Measurements from ENCODE around the gene PTPRO.

Gene PTPRO

GRCh38 chr12:15544589-15544988 lies 222.3 kb downstream of the PTPRO start:
- Histone ChIP-seq H3K79me2 (no peaks in the 10 kb centered on the region), H2AFZ (no peak overlapping the region), H3K27me3 (ENCODE audit: control insufficient read depth, insufficient read depth, low read length) (no peaks in the 10 kb centered on the region), H3K4me3 (ENCODE audit: low read depth, low read length) (no peak overlapping the region), H3K36me3 (ENCODE audit: control insufficient read depth, insufficient read depth, low read length) (no peaks in the 10 kb centered on the region), H3K27ac (no peak overlapping the region), H3K4me1 (no peaks in the 10 kb centered on the region), H3K4me2 (ENCODE audit: low read length) (no peak overlapping the region), H3K9ac (no peak overlapping the region), H3K9me3 (ENCODE audit: control insufficient read depth, low read length) (no peaks in the 10 kb centered on the region)
- no peak for TF ChIP-seq CTCF (IDR thresholded peaks at IDR 0.05)

DNA sequence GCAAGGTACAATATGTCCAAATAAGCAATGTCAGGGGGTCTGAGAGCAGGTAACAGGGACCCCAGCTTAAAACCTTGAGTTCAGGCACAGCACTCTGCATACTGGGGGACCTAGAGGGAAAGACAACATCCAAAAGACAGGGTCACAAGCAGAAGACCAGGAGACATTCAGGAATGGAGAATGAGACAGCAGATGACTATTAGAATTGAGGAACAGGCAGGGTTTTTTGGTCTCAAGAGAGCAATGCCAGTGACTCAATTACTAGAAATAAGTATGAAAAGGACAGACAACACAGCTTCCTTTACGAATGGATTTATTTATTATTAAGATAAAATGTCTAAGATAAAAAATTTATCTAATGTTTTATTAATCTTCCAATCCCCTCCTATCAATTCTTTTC lies 223.0 kb downstream of the PTPRO start:
- Histone ChIP-seq H3K36me3 (ENCODE audit: control insufficient read depth, insufficient read depth, low read length) (no peaks in the 10 kb centered on the region), H3K79me2 (no peaks in the 10 kb centered on the region), H3K27me3 (ENCODE audit: control insufficient read depth, insufficient read depth, low read length) (no peaks in the 10 kb centered on the region), H3K9ac (no peak overlapping the region), H3K4me1 (no peaks in the 10 kb centered on the region), H3K4me2 (ENCODE audit: low read length) (no peak overlapping the region), H3K27ac (no peak overlapping the region), H3K9me3 (ENCODE audit: control insufficient read depth, low read length) (no peaks in the 10 kb centered on the region), H3K4me3 (ENCODE audit: low read depth, low read length) (no peak overlapping the region), H2AFZ (no peak overlapping the region)
- no peak for TF ChIP-seq CTCF (IDR thresholded peaks at IDR 0.05)

DNA sequence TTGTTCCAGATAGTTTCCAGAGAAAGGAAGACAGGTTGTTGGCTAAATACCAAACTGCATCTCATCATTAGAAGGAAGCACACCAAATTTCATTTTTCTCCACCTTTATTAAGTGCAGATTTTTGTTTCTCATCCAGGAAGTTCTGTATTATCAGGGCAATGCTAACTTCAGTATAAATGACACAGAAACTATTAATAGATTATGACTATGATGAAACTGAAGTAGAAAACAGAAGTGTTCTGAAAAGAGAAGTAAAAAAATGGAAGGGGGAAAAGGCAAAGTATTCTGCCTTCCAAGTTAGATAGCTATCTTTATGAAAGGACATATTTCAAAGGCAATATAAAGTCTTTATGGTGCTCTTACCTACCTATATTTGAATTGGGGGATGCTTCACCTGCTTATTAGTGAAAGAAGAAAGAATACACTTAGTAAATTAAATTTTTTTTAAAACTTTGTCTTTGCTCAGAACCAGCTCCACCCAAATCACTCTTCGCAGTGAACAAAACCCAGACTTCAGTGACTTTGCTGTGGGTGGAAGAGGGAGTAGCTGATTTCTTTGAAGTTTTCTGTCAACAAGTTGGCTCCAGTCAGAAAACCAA lies 223.9 kb downstream of the PTPRO start:
- H3K9ac ChIP-seq: no peak overlapping the region

DNA sequence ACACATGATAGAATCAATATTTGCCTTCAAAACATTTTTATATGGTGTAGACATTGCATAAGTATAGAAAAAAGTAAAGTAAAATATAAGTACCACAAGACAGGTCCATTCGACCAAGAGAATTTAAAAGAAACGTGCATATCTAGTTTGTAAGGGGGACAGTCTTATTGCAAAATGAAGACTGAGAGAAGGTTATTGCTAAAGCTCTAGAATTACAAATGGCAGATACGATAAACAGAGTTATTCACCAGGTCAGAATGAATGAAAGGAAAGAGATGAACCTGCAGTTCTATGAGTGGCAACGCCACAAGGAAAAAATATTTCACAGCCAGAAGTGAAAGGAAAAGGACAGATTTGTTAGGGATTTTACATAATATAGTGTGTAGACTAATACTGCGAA lies 224.8 kb downstream of the PTPRO start:
- H3K4me1 ChIP-seq: no peaks in the 10 kb centered on the region
- TF ChIP-seq CTCF (IDR thresholded peaks at IDR 0.05): no peak
- H3K79me2 ChIP-seq: no peaks in the 10 kb centered on the region
- no peak overlapping the region for H3K27ac ChIP-seq
- H3K9me3 ChIP-seq (ENCODE audit: control insufficient read depth, low read length): no peaks in the 10 kb centered on the region
- H3K9ac ChIP-seq: no peak overlapping the region
- no peak overlapping the region for H3K4me2 ChIP-seq (ENCODE audit: low read length)
- no peaks in the 10 kb centered on the region for H3K36me3 ChIP-seq (ENCODE audit: control insufficient read depth, insufficient read depth, low read length)
- H3K4me3 ChIP-seq (ENCODE audit: low read depth, low read length): no peak overlapping the region
- no peak overlapping the region for H2AFZ ChIP-seq
- H3K27me3 ChIP-seq (ENCODE audit: control insufficient read depth, insufficient read depth, low read length): no peaks in the 10 kb centered on the region

More for the DNA sequence above, 223.9 kb downstream of the PTPRO start:
- TF ChIP-seq CTCF (IDR thresholded peaks at IDR 0.05): no peak
- Histone ChIP-seq H3K9me3 (ENCODE audit: control insufficient read depth, low read length) (no peaks in the 10 kb centered on the region), H3K4me3 (ENCODE audit: low read depth, low read length) (no peak overlapping the region), H3K4me2 (ENCODE audit: low read length) (no peak overlapping the region), H3K27ac (no peak overlapping the region), H2AFZ (no peak overlapping the region), H3K36me3 (ENCODE audit: control insufficient read depth, insufficient read depth, low read length) (no peaks in the 10 kb centered on the region), H3K27me3 (ENCODE audit: control insufficient read depth, insufficient read depth, low read length) (no peaks in the 10 kb centered on the region), H3K79me2 (no peaks in the 10 kb centered on the region), H3K4me1 (no peaks in the 10 kb centered on the region)

DNA sequence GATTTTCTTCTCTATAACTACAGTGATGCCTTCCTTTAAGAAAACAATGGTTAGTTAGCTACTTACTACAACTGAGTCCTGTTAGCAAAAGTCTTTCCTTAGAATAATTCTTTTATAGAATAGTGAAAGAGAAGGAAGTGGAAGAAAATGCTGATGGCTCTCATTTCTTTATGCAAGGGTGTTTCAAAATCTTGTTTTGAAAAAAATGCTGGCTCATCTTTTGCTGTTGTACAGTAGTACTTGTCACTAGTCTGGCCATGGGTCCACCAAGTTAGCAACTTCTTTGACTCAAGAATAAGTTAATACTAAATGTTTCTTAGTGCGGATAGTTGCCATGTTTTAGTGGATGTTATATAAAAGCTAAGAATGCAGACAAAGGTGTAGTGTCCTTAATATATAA lies 225.4 kb downstream of the PTPRO start:
- Histone ChIP-seq H3K9ac (no peak overlapping the region), H3K9me3 (ENCODE audit: control insufficient read depth, low read length) (no peaks in the 10 kb centered on the region), H3K36me3 (ENCODE audit: control insufficient read depth, insufficient read depth, low read length) (no peaks in the 10 kb centered on the region), H3K4me2 (ENCODE audit: low read length) (no peak overlapping the region), H3K4me1 (no peaks in the 10 kb centered on the region), H3K27ac (no peak overlapping the region), H3K79me2 (no peaks in the 10 kb centered on the region), H2AFZ (no peak overlapping the region), H3K27me3 (ENCODE audit: control insufficient read depth, insufficient read depth, low read length) (no peaks in the 10 kb centered on the region), H3K4me3 (ENCODE audit: low read depth, low read length) (no peak overlapping the region)
- no peak for TF ChIP-seq CTCF (IDR thresholded peaks at IDR 0.05)

Data from parathyroid adenoma (tissue), 2 donors.